Panc1 (cell line): ENCODE data around the gene EMSY. TPM values are rescaled to one million over a fixed set of nuclear protein-coding genes. Genes with fewer than 3 reads are reported as not detected.

Source experiments
- ATAC-seq: fragments of 200-7000 bp; cut with Tn5 transposase; 2 replicates; pipeline ENCODE4 v1.9.1; 2020; ENCODE audit warnings: mild to moderate bottlenecking, moderate library complexity
- BruUV-seq: library from RNA; stranded (reverse); fragments of 400-500 nt; replicated peaks from 2 replicates; lab custom pipeline; 2021; lab: Mats Ljungman, UMichigan
- CTCF ChIA-PET: fragments of 300-600 bp; sonication (Branson Sonifier 250); formaldehyde crosslinking; loops from one replicate; lab custom pipeline; 2022; ENCODE audit warnings: antibody characterized with exemption; lab: Charles Lee
- POLR2A ChIA-PET: fragments of 300-600 bp; sonication (Branson Sonifier 250); formaldehyde crosslinking; loops from one replicate; lab custom pipeline; 2022; ENCODE audit warnings: antibody characterized with exemption; lab: Charles Lee
- DNase-seq: peaks from one replicate; pipeline ENCODE4 v3.0.0-alpha.2; 2010; ENCODE audit warnings: low read depth, low spot score
- H3K27ac ChIP-seq: 2 replicates; pipeline ENCODE4 v1.5.1; 2011; ENCODE audit warnings: mild to moderate bottlenecking, low read length, inconsistent platforms
- H3K27me3 ChIP-seq: fragments of 200-500 bp; sonication (Bioruptor generic); 2 replicates; pipeline ENCODE4 v1.6.0; 2014; ENCODE audit warnings: low read length, inconsistent platforms; ENCODE audit not compliant: control insufficient read depth, insufficient read depth
- H3K36me3 ChIP-seq: fragments of 200-500 bp; sonication (Bioruptor generic); 2 replicates; pipeline ENCODE4 v1.5.1; 2014; ENCODE audit warnings: inconsistent platforms, mild to moderate bottlenecking, low read length, moderate library complexity; ENCODE audit not compliant: control insufficient read depth, insufficient read depth
- H3K4me1 ChIP-seq: 2 replicates; pipeline ENCODE4 v1.5.1; 2011; ENCODE audit warnings: inconsistent platforms, mild to moderate bottlenecking, low read length, moderate library complexity; ENCODE audit not compliant: control insufficient read depth, insufficient read depth
- H3K4me3 ChIP-seq, 2 experiments: 2 replicates each; pipeline ENCODE4 v1.5.1; 2011 to 2012; ENCODE audit warnings: low read depth in 2 of 2, low read length in 2 of 2, mild to moderate bottlenecking in 2 of 2, inconsistent platforms in 1 of 2, moderate library complexity in 1 of 2
- H3K9me3 ChIP-seq: fragments of 200-500 bp; sonication (Bioruptor generic); 2 replicates; pipeline ENCODE4 v1.5.1; 2014; ENCODE audit warnings: low read depth, mild to moderate bottlenecking, inconsistent platforms, low read length, moderate library complexity; ENCODE audit not compliant: control insufficient read depth, insufficient read depth
- POLR2AphosphoS5 ChIP-seq: IDR thresholded peaks from 2 replicates; pipeline ENCODE4 v1.6.1; 2012; ENCODE audit warnings: mild to moderate bottlenecking, low read depth, low read length, moderate library complexity
- SIN3A ChIP-seq: IDR thresholded peaks from 2 replicates; pipeline ENCODE4 v1.6.1; 2012; ENCODE audit warnings: low read depth, mild to moderate bottlenecking, low read length, moderate library complexity, borderline replicate concordance; ENCODE audit not compliant: insufficient read depth
- TCF7L2 ChIP-seq: IDR thresholded peaks from 2 replicates; pipeline ENCODE4 v1.6.1; 2011; ENCODE audit warnings: mild to moderate bottlenecking, low read depth, low read length, inconsistent platforms
- in situ Hi-C: cut with HindIII; loops from 2 replicates; pipeline ENCODE4 v1.10.0; 2016; ENCODE audit warnings: low sequenced_read_pairs, low pct_unique_long_range_greater_than_20kb
- intact Hi-C: fragments of 100-400 bp; cut with micrococcal nuclease; formaldehyde crosslinking; loops from one replicate; pipeline ENCODE4 v1.10.0; 2022; ENCODE audit not compliant: unreplicated experiment
- total RNA-seq: library from RNA; stranded (reverse); gene quantifications from one replicate; pipeline ENCODE4 v1.2.1, GENCODE V29; 2021; ENCODE audit not compliant: unreplicated experiment
- TF ChIP-seq, protein P1 (sequence below): fragments of 450-650 bp; IDR thresholded peaks from 2 replicates; pipeline ENCODE4 v1.5.1; 2017; ENCODE audit warnings: mild to moderate bottlenecking
- TF ChIP-seq, protein P2 (sequence below), 2 experiments: IDR thresholded peaks; 2 replicates each; pipeline ENCODE4 v1.6.1; 2011 to 2012; ENCODE audit warnings: low read depth in 2 of 2, control low read depth in 1 of 2, low read length in 1 of 2, mild to moderate bottlenecking in 1 of 2, moderate library complexity in 1 of 2; ENCODE audit not compliant: insufficient read depth in 1 of 2

The EMSY gene
- total RNA-seq, 1 experiment from 2014 or later = 26.4 TPM

DNA sequence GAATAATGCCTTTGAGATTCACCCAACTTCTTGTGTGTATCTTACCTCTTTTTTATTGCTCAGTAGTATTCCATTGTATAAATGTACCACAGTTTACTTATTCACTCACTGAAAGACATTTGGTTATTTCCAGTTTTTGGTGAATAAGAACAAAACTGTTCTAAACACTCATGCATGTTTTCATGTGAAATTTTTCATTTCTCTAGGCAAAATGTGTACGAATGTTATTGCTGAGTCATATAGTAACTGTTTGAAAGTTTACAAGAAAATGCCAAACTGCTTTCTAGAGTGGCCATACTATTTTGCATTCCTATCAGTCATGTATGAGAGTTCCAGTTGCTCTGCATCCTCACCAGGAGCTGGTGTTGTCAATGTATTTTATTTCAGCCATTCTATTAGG is 8.8 kb upstream of the EMSY start:
- Histone ChIP-seq H3K9me3 (no peaks in the 10 kb centered on the region), H3K36me3 (no peaks in the 10 kb centered on the region), H3K4me3 (no peak overlapping the region), H3K27me3 (peaks cover 3% of the 10 kb centered on the region; the same call in 1 of the 2 replicates), H3K4me1 (no peaks in the 10 kb centered on the region), H3K27ac (no peak overlapping the region)
- ChIA-PET CTCF (no interaction called here), POLR2A (no interaction called here)
- ATAC-seq = no peak
- in situ Hi-C loops = no loop called here
- intact Hi-C loops = no loop called here
- TF ChIP-seq POLR2AphosphoS5 (no peak), SIN3A (no peak), TCF7L2 (no peak)
- TF ChIP-seq, protein P1, sequence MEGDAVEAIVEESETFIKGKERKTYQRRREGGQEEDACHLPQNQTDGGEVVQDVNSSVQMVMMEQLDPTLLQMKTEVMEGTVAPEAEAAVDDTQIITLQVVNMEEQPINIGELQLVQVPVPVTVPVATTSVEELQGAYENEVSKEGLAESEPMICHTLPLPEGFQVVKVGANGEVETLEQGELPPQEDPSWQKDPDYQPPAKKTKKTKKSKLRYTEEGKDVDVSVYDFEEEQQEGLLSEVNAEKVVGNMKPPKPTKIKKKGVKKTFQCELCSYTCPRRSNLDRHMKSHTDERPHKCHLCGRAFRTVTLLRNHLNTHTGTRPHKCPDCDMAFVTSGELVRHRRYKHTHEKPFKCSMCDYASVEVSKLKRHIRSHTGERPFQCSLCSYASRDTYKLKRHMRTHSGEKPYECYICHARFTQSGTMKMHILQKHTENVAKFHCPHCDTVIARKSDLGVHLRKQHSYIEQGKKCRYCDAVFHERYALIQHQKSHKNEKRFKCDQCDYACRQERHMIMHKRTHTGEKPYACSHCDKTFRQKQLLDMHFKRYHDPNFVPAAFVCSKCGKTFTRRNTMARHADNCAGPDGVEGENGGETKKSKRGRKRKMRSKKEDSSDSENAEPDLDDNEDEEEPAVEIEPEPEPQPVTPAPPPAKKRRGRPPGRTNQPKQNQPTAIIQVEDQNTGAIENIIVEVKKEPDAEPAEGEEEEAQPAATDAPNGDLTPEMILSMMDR = no peak
- TF ChIP-seq, protein P2, sequence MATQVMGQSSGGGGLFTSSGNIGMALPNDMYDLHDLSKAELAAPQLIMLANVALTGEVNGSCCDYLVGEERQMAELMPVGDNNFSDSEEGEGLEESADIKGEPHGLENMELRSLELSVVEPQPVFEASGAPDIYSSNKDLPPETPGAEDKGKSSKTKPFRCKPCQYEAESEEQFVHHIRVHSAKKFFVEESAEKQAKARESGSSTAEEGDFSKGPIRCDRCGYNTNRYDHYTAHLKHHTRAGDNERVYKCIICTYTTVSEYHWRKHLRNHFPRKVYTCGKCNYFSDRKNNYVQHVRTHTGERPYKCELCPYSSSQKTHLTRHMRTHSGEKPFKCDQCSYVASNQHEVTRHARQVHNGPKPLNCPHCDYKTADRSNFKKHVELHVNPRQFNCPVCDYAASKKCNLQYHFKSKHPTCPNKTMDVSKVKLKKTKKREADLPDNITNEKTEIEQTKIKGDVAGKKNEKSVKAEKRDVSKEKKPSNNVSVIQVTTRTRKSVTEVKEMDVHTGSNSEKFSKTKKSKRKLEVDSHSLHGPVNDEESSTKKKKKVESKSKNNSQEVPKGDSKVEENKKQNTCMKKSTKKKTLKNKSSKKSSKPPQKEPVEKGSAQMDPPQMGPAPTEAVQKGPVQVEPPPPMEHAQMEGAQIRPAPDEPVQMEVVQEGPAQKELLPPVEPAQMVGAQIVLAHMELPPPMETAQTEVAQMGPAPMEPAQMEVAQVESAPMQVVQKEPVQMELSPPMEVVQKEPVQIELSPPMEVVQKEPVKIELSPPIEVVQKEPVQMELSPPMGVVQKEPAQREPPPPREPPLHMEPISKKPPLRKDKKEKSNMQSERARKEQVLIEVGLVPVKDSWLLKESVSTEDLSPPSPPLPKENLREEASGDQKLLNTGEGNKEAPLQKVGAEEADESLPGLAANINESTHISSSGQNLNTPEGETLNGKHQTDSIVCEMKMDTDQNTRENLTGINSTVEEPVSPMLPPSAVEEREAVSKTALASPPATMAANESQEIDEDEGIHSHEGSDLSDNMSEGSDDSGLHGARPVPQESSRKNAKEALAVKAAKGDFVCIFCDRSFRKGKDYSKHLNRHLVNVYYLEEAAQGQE (IDR thresholded peaks at IDR 0.05; ENCODE audit: insufficient read depth in 1 of 2, low read depth in 2 of 2, low read length in 1 of 2) = no peak
- no TSS peak for BruUV-seq
- no peak for DNase-seq

DNA sequence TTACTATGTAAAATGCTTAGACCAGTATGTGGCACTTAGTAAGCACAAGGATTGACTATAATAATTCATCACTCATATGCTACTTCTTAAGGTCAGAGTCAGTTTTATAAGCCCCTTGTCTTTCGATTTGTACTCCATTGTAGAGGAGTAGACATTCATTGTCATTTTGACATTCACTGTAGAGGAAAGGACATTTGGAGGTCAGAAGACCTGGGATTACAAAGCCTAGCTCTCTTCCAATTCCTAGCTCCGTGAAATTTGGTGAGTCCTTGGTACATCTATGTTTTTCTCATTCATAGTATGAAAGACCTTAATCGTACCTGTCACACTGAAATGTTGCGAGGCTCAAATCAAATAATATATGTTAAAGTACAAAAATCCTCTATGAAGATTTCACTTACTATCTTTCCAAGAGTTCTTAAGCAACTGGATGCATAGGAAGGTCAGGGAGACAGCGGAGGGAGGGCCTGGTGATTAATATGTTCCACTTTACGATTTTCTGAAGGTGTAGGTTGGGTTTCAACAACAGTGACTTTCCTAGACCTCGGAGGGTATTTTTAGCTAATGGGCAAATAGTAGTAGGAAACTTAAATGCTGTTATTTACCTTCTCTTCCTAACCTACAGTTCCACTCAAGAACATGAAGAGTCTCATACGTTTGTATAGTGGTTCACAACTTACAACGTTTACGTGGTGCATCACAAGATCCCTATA is 1.4 kb upstream of the EMSY start:
- H3K36me3 ChIP-seq = peaks cover 17% of the 10 kb centered on the region
- TF ChIP-seq, protein P1 = no peak
- TF ChIP-seq, protein P2 (IDR thresholded peaks at IDR 0.05; ENCODE audit: insufficient read depth in 1 of 2, low read depth in 2 of 2, low read length in 1 of 2) = no peak
- TF ChIP-seq POLR2AphosphoS5 (no peak), SIN3A (no peak), TCF7L2 (no peak)
- POLR2A ChIA-PET = interaction anchor here (0.6 kb wide), 1 partner anchor 1537 kb away, joined by 3 read pairs; no protein-coding TSS in a partner anchor
- peak overlapping the region; percentile 91 to 99 for H3K4me3 ChIP-seq
- peaks cover 13% of the 10 kb centered on the region for H3K4me1 ChIP-seq
- DNase-seq = no peak
- no peaks in the 10 kb centered on the region for H3K27me3 ChIP-seq
- H3K27ac ChIP-seq = peak overlapping the region; percentile 100
- no TSS peak for BruUV-seq
- in situ Hi-C loops = no loop called here
- intact Hi-C loops = no loop called here
- CTCF ChIA-PET = no interaction called here
- no peaks in the 10 kb centered on the region for H3K9me3 ChIP-seq
- no peak for ATAC-seq
